MG63 (cell line): ENCODE measurements around the gene SMC4. TPM values are rescaled to one million over a fixed set of nuclear protein-coding genes. Genes with fewer than 3 reads are reported as not detected.

Source experiments
- DNase-seq: peaks from one replicate; pipeline ENCODE4 v3.0.0-alpha.2; 2020
- H3K27me3 ChIP-seq: fragments of 250-450 bp; sonication (Bioruptor Pico); 2 replicates; pipeline ENCODE4 v1.5.1; 2020; ENCODE audit warnings: mild to moderate bottlenecking, moderate library complexity
- H3K36me3 ChIP-seq: fragments of 250-450 bp; sonication (Bioruptor Pico); 2 replicates; pipeline ENCODE4 v1.5.1; 2020; ENCODE audit warnings: mild to moderate bottlenecking, moderate library complexity
- H3K4me3 ChIP-seq: fragments of 250-450 bp; sonication (Bioruptor Pico); 2 replicates; pipeline ENCODE4 v1.5.1; 2020; ENCODE audit warnings: mild to moderate bottlenecking, moderate library complexity
- H3K9me3 ChIP-seq: fragments of 250-450 bp; sonication (Bioruptor Pico); 2 replicates; pipeline ENCODE4 v1.5.1; 2020; ENCODE audit warnings: mild to moderate bottlenecking, moderate library complexity
- total RNA-seq: library from RNA; depleted of rRNA; stranded (reverse); fragments of >200 nt; shearing (Covaris generic); gene quantifications from 2 replicates; pipeline ENCODE4 v1.2.3, GENCODE V29; 2014; ENCODE audit warnings: low replicate concordance; rRNA removed

Gene SMC4
- total RNA-seq, 1 experiment from 2014 or later: 97.7 TPM

DNA sequence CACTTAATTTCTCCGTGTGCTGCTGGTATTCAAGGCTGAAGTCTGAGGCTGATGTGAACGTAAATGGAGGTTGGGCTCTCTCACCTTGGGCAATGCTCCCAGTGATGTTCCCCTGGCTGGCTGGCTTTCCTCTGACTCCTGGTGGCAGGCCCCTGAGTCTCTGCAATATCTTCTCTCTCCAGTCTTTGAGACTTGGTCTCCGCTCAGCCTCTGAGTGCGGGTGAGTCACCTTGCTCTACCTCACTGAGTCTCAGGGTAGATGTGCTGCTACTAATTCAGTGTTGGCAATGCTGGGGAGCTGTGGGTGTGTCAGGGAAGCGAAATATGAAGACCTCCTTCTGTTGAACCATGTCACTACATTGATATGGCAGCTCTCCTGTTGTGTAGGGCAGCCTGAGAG lies 81.5 kb downstream of the SMC4 start:
- Histone ChIP-seq H3K9me3 (no peaks in the 10 kb centered on the region), H3K36me3 (no peaks in the 10 kb centered on the region), H3K4me3 (no peak overlapping the region), H3K27me3 (no peaks in the 10 kb centered on the region)
- DNase-seq: no peak

DNA sequence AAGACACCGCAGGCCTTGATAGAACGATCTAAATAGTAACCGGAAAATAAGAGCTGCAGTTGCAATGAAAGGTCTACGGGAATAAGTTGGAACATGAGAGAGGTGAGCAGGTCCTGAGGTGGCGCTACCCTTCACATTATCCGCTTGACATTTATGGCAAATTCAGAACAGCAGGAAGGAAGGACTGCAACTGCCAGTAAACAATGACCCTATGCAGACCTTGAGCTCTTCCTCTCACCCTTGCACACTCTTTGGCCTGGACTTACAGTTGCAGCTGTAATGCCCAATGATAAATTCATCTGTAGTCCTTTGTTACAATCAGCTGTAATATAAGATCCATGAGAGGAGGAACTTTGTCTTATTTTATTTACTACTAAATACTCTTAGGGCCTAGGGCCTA lies 82.4 kb downstream of the SMC4 start:
- no peak for DNase-seq
- Histone ChIP-seq H3K4me3 (no peak overlapping the region), H3K36me3 (no peaks in the 10 kb centered on the region), H3K9me3 (no peaks in the 10 kb centered on the region), H3K27me3 (no peaks in the 10 kb centered on the region)

DNA sequence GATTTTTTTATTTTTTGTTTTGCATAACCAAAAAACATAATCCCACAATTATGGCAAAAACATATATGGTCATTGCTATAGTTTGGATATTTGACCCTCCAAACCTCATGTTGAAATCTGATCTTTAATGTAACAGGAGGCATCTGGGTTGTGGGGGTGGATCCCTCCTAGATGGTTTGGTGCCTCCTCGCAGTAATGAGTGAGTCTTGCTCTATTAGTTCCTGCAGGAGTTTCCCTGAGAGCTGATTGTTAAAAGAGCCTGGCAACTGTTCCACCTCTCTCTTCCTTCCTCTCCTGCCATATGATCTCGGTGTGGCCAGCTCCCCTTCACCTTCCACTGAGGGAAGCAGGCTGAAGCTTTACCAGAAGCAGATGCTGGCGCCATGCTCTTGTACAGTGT lies 83.3 kb downstream of the SMC4 start:
- Histone ChIP-seq H3K9me3 (no peaks in the 10 kb centered on the region), H3K27me3 (no peaks in the 10 kb centered on the region), H3K36me3 (no peaks in the 10 kb centered on the region), H3K4me3 (no peak overlapping the region)
- no peak for DNase-seq

Other genes with a start within 250 kb of the SMC4 start
- gene C3orf80, start 174.2 kb upstream of the SMC4 start, total RNA-seq: not detected in 2 replicates
- 22.9 and 30.8 TPM in 2 replicates for gene IFT80, start 425 bp upstream of the SMC4 start, total RNA-seq
- gene TRIM59, start 50.1 kb downstream of the SMC4 start, total RNA-seq: 4.2 and 8.9 TPM in 2 replicates
- 32.3 and 37.3 TPM in 2 replicates for gene KPNA4, start 165.9 kb downstream of the SMC4 start, total RNA-seq